IMR-90 (cell line): ENCODE results near the gene PKD2L1. TPM values are rescaled to one million over a fixed set of nuclear protein-coding genes. Genes with fewer than 3 reads are reported as not detected.

Experiments used
- ATAC-seq: fragments of 200-7000 bp; cut with Tn5 transposase; 2 replicates; pipeline ENCODE4 v1.9.1; 2020; ENCODE audit warnings: low read depth, mild to moderate bottlenecking, moderate library complexity
- BruUV-seq: library from RNA; stranded (reverse); fragments of 400-500 nt; replicated peaks from 2 replicates; lab custom pipeline; 2021; lab: Mats Ljungman, UMichigan
- CTCF ChIA-PET: fragments of 300-600 bp; formaldehyde crosslinking; extraction: SDS; loops from one replicate; lab custom pipeline; 2021; ENCODE audit warnings: antibody characterized with exemption; lab: Yijun Ruan, JAX
- POLR2A ChIA-PET: fragments of 300-600 bp; sonication (Branson Sonifier 250); formaldehyde crosslinking; loops from one replicate; lab custom pipeline; 2022; ENCODE audit warnings: antibody characterized with exemption; ENCODE audit not compliant: unreplicated experiment; lab: Charles Lee
- DNase-seq: peaks from one replicate; pipeline ENCODE4 v3.0.0; 2013
- H2AFZ ChIP-seq: replicated peaks from 2 replicates; pipeline ENCODE3; 2013; ENCODE audit warnings: low read length, mild to moderate bottlenecking; ENCODE audit not compliant: poor library complexity
- H2AK5ac ChIP-seq: 2 replicates; pipeline ENCODE4 v1.6.1; 2013; ENCODE audit warnings: low read depth, low read length, inconsistent platforms
- H2AK9ac ChIP-seq: replicated peaks from 2 replicates; pipeline ENCODE3; 2013; ENCODE audit warnings: mild to moderate bottlenecking, low read depth, low read length, moderate library complexity; ENCODE audit not compliant: poor library complexity
- H2BK120ac ChIP-seq: 2 replicates; pipeline ENCODE4 v1.6.1; 2013; ENCODE audit warnings: low read depth, low read length, inconsistent platforms
- H2BK15ac ChIP-seq: 3 replicates; pipeline ENCODE4 v1.6.1; 2013; ENCODE audit warnings: low read depth, low read length, inconsistent platforms
- H2BK20ac ChIP-seq: 2 replicates; pipeline ENCODE4 v1.6.1; 2013; ENCODE audit warnings: low read depth, mild to moderate bottlenecking, inconsistent platforms, low read length, moderate library complexity
- H2BK5ac ChIP-seq: 2 replicates; pipeline ENCODE4 v1.6.1; 2013; ENCODE audit warnings: mild to moderate bottlenecking, low read depth, low read length, inconsistent platforms; ENCODE audit not compliant: poor library complexity, severe bottlenecking
- H3K14ac ChIP-seq: replicated peaks from 2 replicates; pipeline ENCODE4 v1.6.1; 2013; ENCODE audit warnings: low read depth, low read length, inconsistent platforms
- H3K18ac ChIP-seq: 2 replicates; pipeline ENCODE4 v1.6.1; 2013; ENCODE audit warnings: low read depth, low read length, control low read depth
- H3K23ac ChIP-seq: 2 replicates; pipeline ENCODE4 v1.6.1; 2013; ENCODE audit warnings: low read depth, low read length, inconsistent platforms
- H3K27ac ChIP-seq: 2 replicates; pipeline ENCODE4 v1.5.1; 2013; ENCODE audit warnings: mild to moderate bottlenecking, control low read depth, low read length; ENCODE audit not compliant: insufficient read depth
- H3K27me3 ChIP-seq: 2 replicates; pipeline ENCODE4 v1.6.1; 2013; ENCODE audit warnings: low read length; ENCODE audit not compliant: control insufficient read depth, insufficient read depth
- H3K36me3 ChIP-seq: 2 replicates; pipeline ENCODE4 v1.6.1; 2013; ENCODE audit warnings: low read length, mixed read lengths; ENCODE audit not compliant: control insufficient read depth, insufficient read depth
- H3K4ac ChIP-seq: 2 replicates; pipeline ENCODE4 v1.6.1; 2013; ENCODE audit warnings: low read depth, low read length, inconsistent platforms
- H3K4me1 ChIP-seq: 2 replicates; pipeline ENCODE4 v1.6.1; 2013; ENCODE audit warnings: low read length, mixed read lengths; ENCODE audit not compliant: control insufficient read depth, insufficient read depth
- H3K4me2 ChIP-seq: 2 replicates; pipeline ENCODE4 v1.6.1; 2013; ENCODE audit warnings: low read depth, mild to moderate bottlenecking, control low read depth, low read length, moderate library complexity
- H3K4me3 ChIP-seq: 2 replicates; pipeline ENCODE4 v1.5.1; 2013; ENCODE audit warnings: low read depth, mild to moderate bottlenecking, control low read depth, low read length, moderate library complexity; ENCODE audit not compliant: insufficient read depth
- H3K56ac ChIP-seq: 2 replicates; pipeline ENCODE4 v1.6.1; 2013; ENCODE audit warnings: low read length, inconsistent platforms; ENCODE audit not compliant: insufficient read depth; ENCODE audit errors: extremely low read depth
- H3K79me1 ChIP-seq, 2 experiments: 2 replicates each; pipeline ENCODE4 v1.6.1; 2013; ENCODE audit warnings: low read length in 2 of 2, inconsistent platforms in 1 of 2, low read depth in 1 of 2
- H3K9ac ChIP-seq: 2 replicates; pipeline ENCODE4 v1.6.1; 2013; ENCODE audit warnings: low read depth, low read length, control low read depth
- H3K9me1 ChIP-seq: 2 replicates; pipeline ENCODE4 v1.6.1; 2013; ENCODE audit warnings: low read length, inconsistent platforms; ENCODE audit not compliant: insufficient read depth
- H3K9me3 ChIP-seq: 2 replicates; pipeline ENCODE4 v1.6.1; 2013; ENCODE audit warnings: low read length; ENCODE audit not compliant: control insufficient read depth, insufficient read depth
- H4K20me1 ChIP-seq: 2 replicates; pipeline ENCODE4 v1.6.1; 2013; ENCODE audit warnings: low read length, inconsistent platforms; ENCODE audit not compliant: insufficient read depth
- H4K5ac ChIP-seq: 2 replicates; pipeline ENCODE4 v1.6.1; 2013; ENCODE audit warnings: mild to moderate bottlenecking, low read depth, low read length, control low read depth
- H4K8ac ChIP-seq, 2 experiments: 2 replicates each; pipeline ENCODE4 v1.6.1; 2013; ENCODE audit warnings: low read depth in 2 of 2, low read length in 2 of 2, control low read depth in 1 of 2, inconsistent platforms in 1 of 2
- H4K91ac ChIP-seq: 2 replicates; pipeline ENCODE4 v1.6.1; 2013; ENCODE audit warnings: low read depth, low read length, inconsistent platforms; ENCODE audit not compliant: insufficient read depth
- BHLHE40 ChIP-seq: fragments of 150-350 bp; IDR thresholded peaks from 2 replicates; pipeline ENCODE4 v1.6.1; 2016; ENCODE audit warnings: mild to moderate bottlenecking, low read depth, low read length
- CEBPB ChIP-seq: IDR thresholded peaks from 2 replicates; pipeline ENCODE4 v1.6.1; 2012; ENCODE audit warnings: low read depth, low read length, improper control_type of control experiment
- CHD1 ChIP-seq: IDR thresholded peaks from 2 replicates; pipeline ENCODE4 v1.6.1; 2012; ENCODE audit warnings: low read depth, low read length, improper control_type of control experiment
- CTCF ChIP-seq: conservative IDR thresholded peaks from 2 replicates; pipeline ENCODE4 v1.5.1; 2012; ENCODE audit warnings: mild to moderate bottlenecking, low read depth, low read length, improper control_type of control experiment
- MAZ ChIP-seq: IDR thresholded peaks from 2 replicates; pipeline ENCODE4 v1.6.1; 2012; ENCODE audit warnings: low read depth, mild to moderate bottlenecking, low read length, improper control_type of control experiment, moderate library complexity, borderline replicate concordance
- POLR2A ChIP-seq: IDR thresholded peaks from 2 replicates; pipeline ENCODE4 v1.6.1; 2012; ENCODE audit warnings: mild to moderate bottlenecking, low read depth, low read length
- RAD21 ChIP-seq: IDR thresholded peaks from 2 replicates; pipeline ENCODE4 v1.6.1; 2012; ENCODE audit warnings: low read length, improper control_type of control experiment
- RCOR1 ChIP-seq: IDR thresholded peaks from 2 replicates; pipeline ENCODE4 v1.6.1; 2012; ENCODE audit warnings: mild to moderate bottlenecking, low read length, improper control_type of control experiment; ENCODE audit not compliant: insufficient replicate concordance
- RFX5 ChIP-seq: IDR thresholded peaks from 2 replicates; pipeline ENCODE4 v1.8.0; 2012; ENCODE audit warnings: low read depth, mild to moderate bottlenecking, low read length, moderate library complexity
- WGBS, 2 experiments: methylation state at CpG; one replicate each; pipeline versions ENCODE4 v1.1.5 to v1.1.7; 2013; ENCODE audit warnings: missing lambda C conversion rate in 2 of 2; ENCODE audit not compliant: insufficient read length in 1 of 2; ENCODE audit errors: extremely low coverage in 2 of 2; 5-methylcytosine and 5-hydroxymethylcytosine counted together
- dilution Hi-C: fragments of 300-500 bp; cut with HindIII; formaldehyde crosslinking; loops from one replicate; pipeline ENCODE4 v1.14.3; 2018; ENCODE audit warnings: low sequenced_read_pairs; ENCODE audit not compliant: unreplicated experiment
- in situ Hi-C: fragments of 300-500 bp; cut with MboI; formaldehyde crosslinking; loops from 3 replicates; pipeline ENCODE4 v1.14.3; 2019; ENCODE audit warnings: low sequenced_read_pairs, inconsistent platforms, mixed read lengths
- intact Hi-C: fragments of 100-400 bp; cut with micrococcal nuclease; formaldehyde crosslinking; loops from 2 replicates; pipeline ENCODE4 v1.10.0; 2022
- polyA plus RNA-seq, 3 experiments: library from polyadenylated mRNA; depleted of rRNA; stranded (reverse); fragments of >200 nt; gene quantifications; 2 replicates each; pipeline ENCODE4 v1.2.3, GENCODE V29; 2012; ENCODE audit warnings: low replicate concordance in 1 of 3
- total RNA-seq: library from RNA; depleted of rRNA; stranded (reverse); fragments of >200 nt; gene quantifications from 2 replicates; pipeline ENCODE4 v1.2.3, GENCODE V29; 2012
- TF ChIP-seq, protein P1 (sequence below): fragments of 150-350 bp; IDR thresholded peaks from 2 replicates; pipeline ENCODE4 v1.6.1; 2016; ENCODE audit warnings: low read depth, mild to moderate bottlenecking, low read length, moderate library complexity, borderline replicate concordance
- TF ChIP-seq, protein P2 (sequence below): fragments of 150-350 bp; IDR thresholded peaks from 2 replicates; pipeline ENCODE4 v1.6.1; 2017; ENCODE audit warnings: mild to moderate bottlenecking, antibody characterized with exemption, low read length, low read depth

PKD2L1 gene
- total and polyA plus RNA-seq, 2 of the 4 experiments (the other 2 are of a cell fraction) = not detected

DNA sequence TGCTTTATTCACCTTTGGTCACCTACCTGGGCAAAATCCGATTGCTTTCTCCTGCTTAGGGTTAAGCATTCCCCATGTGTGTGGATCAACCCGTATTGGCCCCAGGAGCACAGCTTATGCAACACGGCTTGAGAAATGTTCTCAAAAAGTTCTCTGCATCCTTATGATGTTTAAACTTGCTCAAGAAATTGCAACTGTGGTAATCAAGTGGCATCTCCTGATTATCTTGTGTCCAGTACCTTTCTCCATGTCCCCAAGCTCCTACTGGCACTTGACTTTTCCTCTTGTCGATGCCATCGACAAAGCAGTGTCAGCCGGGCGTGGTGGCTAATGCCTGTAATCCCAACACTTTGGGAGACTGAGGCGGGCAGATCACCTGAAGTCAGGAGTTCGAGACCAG, 4.7 kb upstream of the PKD2L1 start:
- TF ChIP-seq POLR2A (no peak), CTCF (no peak), CEBPB (no peak), RCOR1 (no peak), RFX5 (no peak), RAD21 (no peak), MAZ (no peak), BHLHE40 (no peak), CHD1 (no peak)
- TF ChIP-seq, protein P1, sequence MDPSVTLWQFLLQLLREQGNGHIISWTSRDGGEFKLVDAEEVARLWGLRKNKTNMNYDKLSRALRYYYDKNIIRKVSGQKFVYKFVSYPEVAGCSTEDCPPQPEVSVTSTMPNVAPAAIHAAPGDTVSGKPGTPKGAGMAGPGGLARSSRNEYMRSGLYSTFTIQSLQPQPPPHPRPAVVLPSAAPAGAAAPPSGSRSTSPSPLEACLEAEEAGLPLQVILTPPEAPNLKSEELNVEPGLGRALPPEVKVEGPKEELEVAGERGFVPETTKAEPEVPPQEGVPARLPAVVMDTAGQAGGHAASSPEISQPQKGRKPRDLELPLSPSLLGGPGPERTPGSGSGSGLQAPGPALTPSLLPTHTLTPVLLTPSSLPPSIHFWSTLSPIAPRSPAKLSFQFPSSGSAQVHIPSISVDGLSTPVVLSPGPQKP = no peak
- TF ChIP-seq, protein P2, sequence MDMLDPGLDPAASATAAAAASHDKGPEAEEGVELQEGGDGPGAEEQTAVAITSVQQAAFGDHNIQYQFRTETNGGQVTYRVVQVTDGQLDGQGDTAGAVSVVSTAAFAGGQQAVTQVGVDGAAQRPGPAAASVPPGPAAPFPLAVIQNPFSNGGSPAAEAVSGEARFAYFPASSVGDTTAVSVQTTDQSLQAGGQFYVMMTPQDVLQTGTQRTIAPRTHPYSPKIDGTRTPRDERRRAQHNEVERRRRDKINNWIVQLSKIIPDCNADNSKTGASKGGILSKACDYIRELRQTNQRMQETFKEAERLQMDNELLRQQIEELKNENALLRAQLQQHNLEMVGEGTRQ = no peak
- intact Hi-C loops = no loop called here
- H2BK15ac ChIP-seq = no peak overlapping the region
- no peak overlapping the region for H3K27ac ChIP-seq
- H3K56ac ChIP-seq = no peak overlapping the region
- in situ Hi-C loops = loop anchor here (25.0 kb wide), 1 partner anchor 553 kb away; no protein-coding TSS in a partner anchor
- H4K5ac ChIP-seq = no peak overlapping the region
- H3K27me3 ChIP-seq = peaks cover 40% of the 10 kb centered on the region
- no peak overlapping the region for H2AFZ ChIP-seq
- BruUV-seq = no TSS peak
- H3K36me3 ChIP-seq = no peaks in the 10 kb centered on the region
- dilution Hi-C loops = no loop called here
- DNase-seq (no peak), ATAC-seq (no peak)
- H4K20me1 ChIP-seq = no peaks in the 10 kb centered on the region
- H2BK5ac ChIP-seq = no peak overlapping the region
- POLR2A ChIA-PET = no interaction called here
- WGBS, 2 experiments = 38% methylated on average over 1 of the region's 9 CpGs; no CpG with 5 or more reads in 1 of the 2 experiments
- H3K4ac ChIP-seq = no peak overlapping the region
- no peak overlapping the region for H2AK9ac ChIP-seq
- H3K4me3 ChIP-seq = no peak overlapping the region
- no peak overlapping the region for H3K23ac ChIP-seq
- no peak overlapping the region for H2BK120ac ChIP-seq
- no peaks in the 10 kb centered on the region for H3K79me1 ChIP-seq
- no peak overlapping the region for H2AK5ac ChIP-seq
- H3K4me1 ChIP-seq = no peaks in the 10 kb centered on the region
- no peak overlapping the region for H3K9ac ChIP-seq
- no peak overlapping the region for H3K18ac ChIP-seq
- H3K4me2 ChIP-seq = no peak overlapping the region
- CTCF ChIA-PET = interaction anchor here (0.6 kb wide), 1 partner anchor 12 kb away, joined by 4 read pairs; the partner anchor contains the start of gene SCD
- H4K91ac ChIP-seq = no peak overlapping the region
- no peaks in the 10 kb centered on the region; the same call in 1 of the 2 replicates for H3K9me3 ChIP-seq
- H3K9me1 ChIP-seq = no peaks in the 10 kb centered on the region
- no peak overlapping the region for H2BK20ac ChIP-seq
- no peak overlapping the region for H3K14ac ChIP-seq
- H4K8ac ChIP-seq = no peak overlapping the region
